K562 (cell line): ENCODE results near the gene ATP9A. TPM values are rescaled to one million over a fixed set of nuclear protein-coding genes. Genes with fewer than 3 reads are reported as not detected.

Source experiments
- ATAC-seq: fragments of 200-7000 bp; cut with Tn5 transposase; 3 replicates; pipeline ENCODE4 v1.9.1; 2020; ENCODE audit warnings: moderate library complexity
- BruUV-seq: library from RNA; stranded (reverse); fragments of 400-500 nt; replicated peaks from 2 replicates; lab custom pipeline; 2021; lab: Mats Ljungman, UMichigan
- CTCF ChIA-PET: fragments of 300-600 bp; formaldehyde crosslinking; extraction: SDS; loops from one replicate; lab custom pipeline; 2021; ENCODE audit warnings: low intra/inter-chr PET ratio; lab: Yijun Ruan, JAX
- POLR2A ChIA-PET: fragments of 300-600, 350-650 bp; sonication (Branson Sonifier 250); formaldehyde crosslinking; extraction: SDS; loops from one replicate; lab custom pipeline; 2021; ENCODE audit warnings: antibody characterized with exemption, inconsistent platforms; lab: Yijun Ruan, JAX
- DNase-seq, 4 experiments: peaks; one replicate each; pipeline versions ENCODE4 v3.0.0 to v3.0.0-alpha.2; 2011 to 2018; ENCODE audit warnings: low spot score in 3 of 4, mixed read lengths in 3 of 4; ENCODE audit errors: extremely low read depth in 1 of 4
- FAIRE-seq: peaks from 2 replicates; lab custom pipeline; 2011; peaks lifted over from hg19 to GRCh38; lab: Jason Lieb, UNC
- H2AFZ ChIP-seq: 2 replicates; pipeline ENCODE4 v1.6.0; 2011; ENCODE audit warnings: low read depth, low read length, control low read depth, inconsistent platforms
- H3K27ac ChIP-seq: fragments of 200-600 bp; 3 replicates; pipeline ENCODE4 v1.8.0; 2011; ENCODE audit warnings: low read depth, mild to moderate bottlenecking, control low read depth, inconsistent platforms, low read length, moderate library complexity, mixed read lengths; ENCODE audit errors: extremely low read depth
- H3K27me3 ChIP-seq, 2 experiments: fragments of 300-600 bp in 1 of 2; 2 replicates in 1 of 2; 3 replicates in 1 of 2; pipeline versions ENCODE4 v1.6.0 to v1.8.0; 2011; ENCODE audit warnings: inconsistent platforms in 2 of 2, low read length in 2 of 2, mild to moderate bottlenecking in 1 of 2, mixed read lengths in 1 of 2, moderate library complexity in 1 of 2; ENCODE audit not compliant: control insufficient read depth in 2 of 2, insufficient read depth in 2 of 2
- H3K36me3 ChIP-seq: fragments of 300-600 bp; 3 replicates; pipeline ENCODE4 v1.8.0; 2011; ENCODE audit warnings: mild to moderate bottlenecking, low read length, inconsistent platforms; ENCODE audit not compliant: control insufficient read depth, insufficient read depth
- H3K4me1 ChIP-seq, 2 experiments: fragments of 200-600 bp in 1 of 2; replicated peaks in 1 of 2; 2 replicates in 1 of 2; 3 replicates in 1 of 2; pipeline versions ENCODE4 v1.5.1 to v1.8.0; 2011; ENCODE audit warnings: inconsistent platforms in 2 of 2, low read length in 2 of 2, mild to moderate bottlenecking in 1 of 2, mixed read lengths in 1 of 2, moderate library complexity in 1 of 2; ENCODE audit not compliant: control insufficient read depth in 2 of 2, insufficient read depth in 2 of 2
- H3K4me2 ChIP-seq: 2 replicates; pipeline ENCODE4 v1.6.1; 2011; ENCODE audit warnings: low read length, control low read depth, inconsistent platforms, mixed read lengths; ENCODE audit not compliant: insufficient read depth
- H3K4me3 ChIP-seq: fragments of 200-600 bp; sonication (generic), shearing (Covaris generic); 2 replicates; pipeline ENCODE4 v1.5.1; 2016; ENCODE audit warnings: control low read depth, inconsistent platforms
- H3K79me2 ChIP-seq: fragments of 200-600 bp; 3 replicates; pipeline ENCODE4 v1.8.0; 2011; ENCODE audit warnings: low read length, inconsistent platforms; ENCODE audit not compliant: control insufficient read depth, insufficient read depth
- H3K9ac ChIP-seq, 2 experiments: 2 replicates each; pipeline versions ENCODE4 v1.6.0 to v1.6.1; 2011; ENCODE audit warnings: low read depth in 2 of 2, low read length in 2 of 2, control low read depth in 1 of 2, inconsistent platforms in 1 of 2, mild to moderate bottlenecking in 1 of 2, mixed read lengths in 1 of 2; ENCODE audit not compliant: insufficient read depth in 1 of 2
- H3K9me1 ChIP-seq: one replicate; pipeline ENCODE4 v1.6.0; 2011; ENCODE audit warnings: inconsistent platforms, mild to moderate bottlenecking, low read length, moderate library complexity; ENCODE audit not compliant: control insufficient read depth, insufficient read depth
- H3K9me3 ChIP-seq: replicated peaks from 2 replicates; pipeline ENCODE4 v1.5.1; 2011; ENCODE audit warnings: low read depth, low read length, inconsistent platforms; ENCODE audit not compliant: control insufficient read depth, insufficient read depth
- H4K20me1 ChIP-seq: replicated peaks from 2 replicates; pipeline ENCODE4 v1.6.1; 2011; ENCODE audit warnings: low read length, inconsistent platforms, mixed read lengths; ENCODE audit not compliant: control insufficient read depth, insufficient read depth
- ARID3B ChIP-seq: fragments of 250-450 bp; sonication (Bioruptor Pico); IDR thresholded peaks from 2 replicates; pipeline ENCODE4 v1.4.0; 2020; ENCODE audit warnings: borderline replicate concordance
- BCL6 ChIP-seq: fragments of 250-450 bp; sonication (Bioruptor Pico); IDR thresholded peaks from 2 replicates; pipeline ENCODE4 v1.4.0; 2020
- MED1 ChIP-seq: sonication (generic); formaldehyde crosslinking; IDR thresholded peaks from 2 replicates; pipeline ENCODE4 v1.8.1; 2023; ENCODE audit warnings: missing genetic modification reagents, borderline replicate concordance
- NFYB ChIP-seq: IDR thresholded peaks from 2 replicates; pipeline ENCODE4 v1.6.1; 2011; ENCODE audit warnings: mild to moderate bottlenecking, moderate library complexity; ENCODE audit not compliant: insufficient read length; ENCODE audit errors: extremely low read depth
- PHB2 ChIP-seq: fragments of 450-650 bp; IDR thresholded peaks from 2 replicates; pipeline ENCODE4 v1.6.1; 2017; ENCODE audit warnings: low read depth
- SIX5 ChIP-seq, 2 experiments: IDR thresholded peaks; 2 replicates each; pipeline ENCODE4 v1.6.1; 2011; ENCODE audit warnings: low read length in 2 of 2, borderline replicate concordance in 1 of 2, low read depth in 1 of 2, mild to moderate bottlenecking in 1 of 2, moderate library complexity in 1 of 2; ENCODE audit not compliant: insufficient read depth in 1 of 2
- TAF15 ChIP-seq: fragments of 200-400 bp; formaldehyde crosslinking; IDR thresholded peaks from 2 replicates; pipeline ENCODE4 v1.6.1; 2017; ENCODE audit warnings: mild to moderate bottlenecking, low read depth, low read length, moderate library complexity
- TFAM ChIP-seq: fragments of 250-450 bp; sonication (Bioruptor Pico); conservative IDR thresholded peaks from 2 replicates; pipeline ENCODE4 v1.5.0; 2021; ENCODE audit warnings: mild to moderate bottlenecking, moderate library complexity
- ZNF239 ChIP-seq: fragments of 250-450 bp; sonication (Bioruptor Pico); IDR thresholded peaks from 2 replicates; pipeline ENCODE4 v1.4.0; 2020; ENCODE audit warnings: mild to moderate bottlenecking
- ZNF79 ChIP-seq: fragments of 250-450 bp; sonication (Bioruptor Pico); IDR thresholded peaks from 2 replicates; pipeline ENCODE4 v1.4.0; 2020; ENCODE audit warnings: low read depth, mild to moderate bottlenecking, moderate library complexity
- WGBS: fragments of 100-300 bp; shearing (Covaris generic); methylation state at CpG from one replicate; pipeline ENCODE4 v1.1.6; 2016; ENCODE audit warnings: low coverage, mixed read lengths; ENCODE audit not compliant: insufficient coverage; ENCODE audit errors: missing lambda C conversion rate; 5-methylcytosine and 5-hydroxymethylcytosine counted together
- in situ Hi-C: fragments of 300-500 bp; cut with MboI; formaldehyde crosslinking; loops from 4 replicates; pipeline ENCODE4 v1.15.0; 2018; ENCODE audit warnings: inconsistent platforms, mixed read lengths
- intact Hi-C: fragments of 100-400 bp; cut with micrococcal nuclease; formaldehyde crosslinking; loops from 2 replicates; pipeline ENCODE4 v1.14.2; 2022
- polyA plus RNA-seq, 8 experiments: library from polyadenylated mRNA; depleted of rRNA in 4 of 8; stranded (reverse) in 5 of 8; unstranded in 3 of 8; fragments of >200 nt; fragmentation: Nextera tagmentation in 2 of 8; fragmentation: Illumina TruSeq in 1 of 8; extraction: Ambion mirVana in 2 of 8; extraction: Trizol in 1 of 8; gene quantifications; 2 replicates each; pipeline versions ENCODE4 v1.2.1 to v1.2.3, GENCODE V29; 2011 to 2014; ENCODE audit warnings: inconsistent platforms in 1 of 8, missing spikeins in 1 of 8
- total RNA-seq, 7 experiments: library from RNA; depleted of rRNA in 6 of 7; stranded (reverse); fragments of >200 nt in 6 of 7; fragmentation: Illumina TruSeq in 2 of 7; extraction: Trizol in 2 of 7; gene quantifications; 2 replicates each; pipeline versions ENCODE4 v1.2.1 to v1.2.3, GENCODE V29; 2011 to 2021; ENCODE audit warnings: low replicate concordance in 1 of 7
- TF ChIP-seq, protein P1 (sequence below): fragments of 450-650 bp; IDR thresholded peaks from 2 replicates; pipeline ENCODE4 v1.6.1; 2014; ENCODE audit warnings: low read depth, mild to moderate bottlenecking, moderate library complexity, borderline replicate concordance
- TF ChIP-seq, protein P2 (sequence below): fragments of 450-650 bp; IDR thresholded peaks from 2 replicates; pipeline ENCODE4 v1.6.1; 2016; ENCODE audit warnings: low read depth

The ATP9A gene
- total and polyA plus RNA-seq, 9 of the 15 experiments (the other 6 are each of a cell fraction or from before 2014, with no cell fraction given) = 0.18 to 0.62 (median 0.29) TPM

DNA sequence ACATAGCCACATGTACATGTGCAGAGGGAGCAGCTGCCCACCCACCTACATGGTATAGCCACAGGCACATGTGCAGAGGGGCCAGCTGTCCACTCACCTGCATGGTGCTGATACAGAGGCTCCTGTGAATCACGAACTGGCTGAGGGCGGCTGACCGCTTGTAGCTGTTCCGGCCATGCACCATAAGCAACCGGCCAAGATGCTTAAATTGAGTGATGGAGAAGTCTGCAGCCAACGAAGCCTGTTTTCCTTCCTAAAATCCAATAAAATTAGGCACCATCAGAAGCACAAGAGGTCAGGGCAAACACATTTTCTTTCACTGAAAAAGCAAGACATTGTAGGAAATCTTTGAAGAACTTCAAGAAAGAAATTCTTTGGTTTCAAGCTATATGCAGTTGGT lies 154.6 kb downstream of the ATP9A start:
- Histone ChIP-seq H3K9me1 (no peaks in the 10 kb centered on the region), H2AFZ (no peak overlapping the region), H3K36me3 (no peaks in the 10 kb centered on the region), H3K9me3 (no peaks in the 10 kb centered on the region), H3K79me2 (no peaks in the 10 kb centered on the region), H3K4me1 (peaks cover 7 to 12% of the 10 kb centered on the region in 2 experiments; a peak in 4 of 5 replicates), H3K27ac (no peak overlapping the region), H4K20me1 (no peaks in the 10 kb centered on the region), H3K4me3 (no peak overlapping the region), H3K27me3 (peaks cover 34 to 39% of the 10 kb centered on the region in 2 experiments), H3K9ac (no peak overlapping the region), H3K4me2 (no peak overlapping the region)
- ChIA-PET CTCF (no interaction called here), POLR2A (no interaction called here)
- DNase-seq = no peak
- in situ Hi-C loops (no loop called here), intact Hi-C loops (no loop called here)
- no TSS peak for BruUV-seq
- FAIRE-seq = no peak
- ATAC-seq = no peak
- 5% methylated on average over 6 of the region's 6 CpGs for WGBS
- TF ChIP-seq BCL6 (CRISPR knock-in tag) = no peak
- no peak for TF ChIP-seq PHB2
- no peak for TF ChIP-seq MED1 (CRISPR knock-in tag)
- no peak for TF ChIP-seq SIX5 (IDR thresholded peaks at IDR 0.05; ENCODE audit: borderline replicate concordance in 1 of 2, insufficient read depth in 1 of 2, low read depth in 1 of 2, low read length in 2 of 2)
- no peak for TF ChIP-seq TFAM
- no peak for TF ChIP-seq ZNF79 (CRISPR knock-in tag)
- no peak for TF ChIP-seq ZNF239 (CRISPR knock-in tag)
- no peak for TF ChIP-seq NFYB
- no peak for TF ChIP-seq TAF15
- TF ChIP-seq, protein P1, sequence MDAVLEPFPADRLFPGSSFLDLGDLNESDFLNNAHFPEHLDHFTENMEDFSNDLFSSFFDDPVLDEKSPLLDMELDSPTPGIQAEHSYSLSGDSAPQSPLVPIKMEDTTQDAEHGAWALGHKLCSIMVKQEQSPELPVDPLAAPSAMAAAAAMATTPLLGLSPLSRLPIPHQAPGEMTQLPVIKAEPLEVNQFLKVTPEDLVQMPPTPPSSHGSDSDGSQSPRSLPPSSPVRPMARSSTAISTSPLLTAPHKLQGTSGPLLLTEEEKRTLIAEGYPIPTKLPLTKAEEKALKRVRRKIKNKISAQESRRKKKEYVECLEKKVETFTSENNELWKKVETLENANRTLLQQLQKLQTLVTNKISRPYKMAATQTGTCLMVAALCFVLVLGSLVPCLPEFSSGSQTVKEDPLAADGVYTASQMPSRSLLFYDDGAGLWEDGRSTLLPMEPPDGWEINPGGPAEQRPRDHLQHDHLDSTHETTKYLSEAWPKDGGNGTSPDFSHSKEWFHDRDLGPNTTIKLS = no peak
- TF ChIP-seq ARID3B = no peak
- TF ChIP-seq, protein P2, sequence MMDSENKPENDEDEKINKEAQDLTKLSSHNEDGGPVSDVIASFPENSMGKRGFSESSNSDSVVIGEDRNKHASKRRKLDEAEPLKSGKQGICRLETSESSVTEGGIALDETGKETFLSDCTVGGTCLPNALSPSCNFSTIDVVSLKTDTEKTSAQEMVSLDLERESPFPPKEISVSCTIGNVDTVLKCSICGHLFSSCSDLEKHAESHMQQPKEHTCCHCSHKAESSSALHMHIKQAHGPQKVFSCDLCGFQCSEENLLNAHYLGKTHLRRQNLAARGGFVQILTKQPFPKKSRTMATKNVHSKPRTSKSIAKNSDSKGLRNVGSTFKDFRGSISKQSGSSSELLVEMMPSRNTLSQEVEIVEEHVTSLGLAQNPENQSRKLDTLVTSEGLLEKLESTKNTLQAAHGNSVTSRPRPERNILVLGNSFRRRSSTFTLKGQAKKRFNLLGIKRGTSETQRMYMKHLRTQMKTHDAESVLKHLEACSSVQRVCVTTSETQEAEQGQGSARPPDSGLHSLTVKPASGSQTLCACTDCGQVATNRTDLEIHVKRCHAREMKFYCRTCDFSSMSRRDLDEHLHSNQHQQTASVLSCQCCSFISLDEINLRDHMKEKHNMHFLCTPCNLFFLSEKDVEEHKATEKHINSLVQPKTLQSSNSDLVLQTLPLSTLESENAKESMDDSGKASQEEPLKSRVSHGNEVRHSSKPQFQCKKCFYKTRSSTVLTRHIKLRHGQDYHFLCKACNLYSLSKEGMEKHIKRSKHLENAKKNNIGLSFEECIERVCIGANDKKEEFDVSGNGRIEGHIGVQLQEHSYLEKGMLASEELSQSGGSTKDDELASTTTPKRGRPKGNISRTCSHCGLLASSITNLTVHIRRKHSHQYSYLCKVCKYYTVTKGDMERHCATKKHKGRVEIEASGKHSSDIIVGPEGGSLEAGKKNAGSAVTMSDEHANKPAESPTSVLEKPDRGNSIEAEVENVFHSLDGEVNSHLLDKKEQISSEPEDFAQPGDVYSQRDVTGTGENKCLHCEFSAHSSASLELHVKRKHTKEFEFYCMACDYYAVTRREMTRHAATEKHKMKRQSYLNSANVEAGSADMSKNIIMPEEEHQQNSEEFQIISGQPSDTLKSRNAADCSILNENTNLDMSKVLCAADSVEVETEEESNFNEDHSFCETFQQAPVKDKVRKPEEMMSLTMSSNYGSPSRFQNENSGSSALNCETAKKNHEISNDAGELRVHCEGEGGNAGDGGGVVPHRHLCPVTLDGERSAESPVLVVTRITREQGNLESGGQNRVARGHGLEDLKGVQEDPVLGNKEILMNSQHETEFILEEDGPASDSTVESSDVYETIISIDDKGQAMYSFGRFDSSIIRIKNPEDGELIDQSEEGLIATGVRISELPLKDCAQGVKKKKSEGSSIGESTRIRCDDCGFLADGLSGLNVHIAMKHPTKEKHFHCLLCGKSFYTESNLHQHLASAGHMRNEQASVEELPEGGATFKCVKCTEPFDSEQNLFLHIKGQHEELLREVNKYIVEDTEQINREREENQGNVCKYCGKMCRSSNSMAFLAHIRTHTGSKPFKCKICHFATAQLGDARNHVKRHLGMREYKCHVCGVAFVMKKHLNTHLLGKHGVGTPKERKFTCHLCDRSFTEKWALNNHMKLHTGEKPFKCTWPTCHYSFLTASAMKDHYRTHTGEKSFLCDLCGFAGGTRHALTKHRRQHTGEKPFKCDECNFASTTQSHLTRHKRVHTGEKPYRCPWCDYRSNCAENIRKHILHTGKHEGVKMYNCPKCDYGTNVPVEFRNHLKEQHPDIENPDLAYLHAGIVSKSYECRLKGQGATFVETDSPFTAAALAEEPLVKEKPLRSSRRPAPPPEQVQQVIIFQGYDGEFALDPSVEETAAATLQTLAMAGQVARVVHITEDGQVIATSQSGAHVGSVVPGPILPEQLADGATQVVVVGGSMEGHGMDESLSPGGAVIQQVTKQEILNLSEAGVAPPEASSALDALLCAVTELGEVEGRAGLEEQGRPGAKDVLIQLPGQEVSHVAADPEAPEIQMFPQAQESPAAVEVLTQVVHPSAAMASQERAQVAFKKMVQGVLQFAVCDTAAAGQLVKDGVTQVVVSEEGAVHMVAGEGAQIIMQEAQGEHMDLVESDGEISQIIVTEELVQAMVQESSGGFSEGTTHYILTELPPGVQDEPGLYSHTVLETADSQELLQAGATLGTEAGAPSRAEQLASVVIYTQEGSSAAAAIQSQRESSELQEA = no peak
